Loucy (cell line): ENCODE measurements around the gene ARNT2.

Source experiments
- H2AFZ ChIP-seq: fragments of 200-600 bp; sonication (generic); 2 replicates; pipeline ENCODE4 v1.6.0; 2016; ENCODE audit warnings: antibody characterized with exemption, mild to moderate bottlenecking, low read length, moderate library complexity
- H3F3A ChIP-seq: fragments of 200-600 bp; 2 replicates; pipeline ENCODE4 v1.6.0; 2016; ENCODE audit warnings: antibody characterized with exemption, low read depth, mild to moderate bottlenecking
- H3K27me3 ChIP-seq: fragments of 200-600 bp; sonication (generic); 2 replicates; pipeline ENCODE4 v1.6.1; 2014; ENCODE audit warnings: low read length, mild to moderate bottlenecking; ENCODE audit not compliant: insufficient read depth, poor library complexity, severe bottlenecking
- H3K36me3 ChIP-seq: fragments of 200-600 bp; sonication (generic); 2 replicates; pipeline ENCODE4 v1.6.1; 2016; ENCODE audit warnings: low read length; ENCODE audit not compliant: insufficient read depth
- H3K4me1 ChIP-seq: fragments of 200-600 bp; sonication (generic); 2 replicates; pipeline ENCODE4 v1.5.1; 2014; ENCODE audit warnings: low read length, mild to moderate bottlenecking; ENCODE audit not compliant: insufficient read depth, poor library complexity, severe bottlenecking
- H3K4me2 ChIP-seq: fragments of 200-600 bp; sonication (generic); 2 replicates; pipeline ENCODE4 v1.6.0; 2014; ENCODE audit warnings: antibody characterized with exemption, low read length, low read depth, mild to moderate bottlenecking; ENCODE audit not compliant: poor library complexity, severe bottlenecking
- H3K4me3 ChIP-seq: fragments of 200-600 bp; sonication (generic); 2 replicates; pipeline ENCODE4 v1.5.1; 2014; ENCODE audit warnings: low read length, mild to moderate bottlenecking, mixed read lengths; ENCODE audit not compliant: poor library complexity, severe bottlenecking
- H3K79me2 ChIP-seq: fragments of 200-600 bp; sonication (generic); 2 replicates; pipeline ENCODE4 v1.6.1; 2014; ENCODE audit warnings: low read length; ENCODE audit not compliant: insufficient read depth
- H3K9ac ChIP-seq: fragments of 200-600 bp; sonication (generic); 2 replicates; pipeline ENCODE4 v1.6.0; 2014; ENCODE audit warnings: mild to moderate bottlenecking, low read depth, low read length, moderate library complexity; ENCODE audit not compliant: poor library complexity, severe bottlenecking
- H3K9me2 ChIP-seq: fragments of 200-600 bp; sonication (generic); replicated peaks from 2 replicates; pipeline ENCODE4 v1.6.1; 2016; ENCODE audit warnings: low read depth, low read length, mixed read lengths
- H3K9me3 ChIP-seq: fragments of 200-600 bp; sonication (generic); 2 replicates; pipeline ENCODE4 v1.6.1; 2014; ENCODE audit warnings: mild to moderate bottlenecking, antibody characterized with exemption, low read length, low read depth; ENCODE audit not compliant: insufficient read depth
- H4K20me1 ChIP-seq: fragments of 200-600 bp; sonication (generic); 2 replicates; pipeline ENCODE4 v1.6.0; 2014; ENCODE audit warnings: antibody characterized with exemption, low read length, mild to moderate bottlenecking; ENCODE audit not compliant: insufficient read depth, poor library complexity, severe bottlenecking
- EZH2phosphoT487 ChIP-seq: fragments of 200-600 bp; IDR thresholded peaks from 2 replicates; pipeline ENCODE4 v1.6.1; 2018; ENCODE audit warnings: antibody characterized with exemption, mild to moderate bottlenecking, moderate library complexity, borderline replicate concordance
- TF ChIP-seq, protein P1 (sequence below): fragments of 200-600 bp; sonication (generic); conservative IDR thresholded peaks from 2 replicates; pipeline ENCODE4 v1.5.1; 2014; ENCODE audit warnings: mild to moderate bottlenecking, antibody characterized with exemption, low read length

The ARNT2 gene

DNA sequence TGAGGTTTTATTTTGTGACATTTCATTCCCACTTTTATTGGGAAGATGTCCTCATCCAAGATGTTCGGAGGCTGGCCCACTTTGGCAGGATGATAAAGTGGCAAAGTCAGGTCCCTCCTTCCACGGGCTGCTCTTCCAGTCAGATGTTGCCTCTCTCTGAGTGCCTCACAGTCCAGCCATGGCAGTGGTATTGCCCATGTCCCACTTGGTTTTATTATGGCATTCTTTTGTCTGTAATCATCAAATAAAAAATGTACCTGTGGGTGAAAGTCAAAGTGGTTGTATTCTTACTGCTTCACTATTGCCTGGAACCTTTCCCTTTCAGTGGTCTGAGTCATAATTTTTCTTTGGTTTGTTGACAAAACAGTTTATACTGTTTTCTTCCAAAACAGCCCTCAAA is 20.2 kb downstream of the ARNT2 start:
- no peak for TF ChIP-seq EZH2phosphoT487
- TF ChIP-seq, protein P1, sequence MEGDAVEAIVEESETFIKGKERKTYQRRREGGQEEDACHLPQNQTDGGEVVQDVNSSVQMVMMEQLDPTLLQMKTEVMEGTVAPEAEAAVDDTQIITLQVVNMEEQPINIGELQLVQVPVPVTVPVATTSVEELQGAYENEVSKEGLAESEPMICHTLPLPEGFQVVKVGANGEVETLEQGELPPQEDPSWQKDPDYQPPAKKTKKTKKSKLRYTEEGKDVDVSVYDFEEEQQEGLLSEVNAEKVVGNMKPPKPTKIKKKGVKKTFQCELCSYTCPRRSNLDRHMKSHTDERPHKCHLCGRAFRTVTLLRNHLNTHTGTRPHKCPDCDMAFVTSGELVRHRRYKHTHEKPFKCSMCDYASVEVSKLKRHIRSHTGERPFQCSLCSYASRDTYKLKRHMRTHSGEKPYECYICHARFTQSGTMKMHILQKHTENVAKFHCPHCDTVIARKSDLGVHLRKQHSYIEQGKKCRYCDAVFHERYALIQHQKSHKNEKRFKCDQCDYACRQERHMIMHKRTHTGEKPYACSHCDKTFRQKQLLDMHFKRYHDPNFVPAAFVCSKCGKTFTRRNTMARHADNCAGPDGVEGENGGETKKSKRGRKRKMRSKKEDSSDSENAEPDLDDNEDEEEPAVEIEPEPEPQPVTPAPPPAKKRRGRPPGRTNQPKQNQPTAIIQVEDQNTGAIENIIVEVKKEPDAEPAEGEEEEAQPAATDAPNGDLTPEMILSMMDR, result no peak
- Histone ChIP-seq H3K4me3 (no peak overlapping the region), H3F3A (no peaks in the 10 kb centered on the region), H3K4me1 (no peaks in the 10 kb centered on the region), H3K36me3 (no peaks in the 10 kb centered on the region), H3K4me2 (no peak overlapping the region), H3K79me2 (no peaks in the 10 kb centered on the region), H4K20me1 (no peaks in the 10 kb centered on the region), H3K27me3 (no peaks in the 10 kb centered on the region), H2AFZ (no peak overlapping the region), H3K9me3 (no peaks in the 10 kb centered on the region), H3K9me2 (no peaks in the 10 kb centered on the region), H3K9ac (no peak overlapping the region)

DNA sequence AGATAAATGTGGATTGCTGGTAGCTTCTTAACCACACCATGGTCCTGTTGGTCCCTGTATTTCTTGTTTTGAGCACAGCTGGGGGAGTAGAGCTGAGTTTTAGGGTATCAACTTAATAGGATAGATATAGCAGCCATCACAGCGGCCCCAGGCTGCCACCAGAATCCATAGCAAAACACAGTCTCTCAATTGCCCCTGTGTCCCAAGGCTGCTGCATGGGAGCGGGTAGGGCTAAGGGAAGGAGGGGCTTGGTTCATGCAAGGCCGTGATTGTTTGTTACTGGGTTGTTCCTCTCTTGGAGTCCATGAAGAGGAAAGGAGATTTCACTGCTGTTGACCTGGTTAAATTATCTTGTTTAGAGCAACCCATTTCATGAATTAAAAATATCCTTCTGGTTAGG is 22.1 kb downstream of the ARNT2 start:
- no peak overlapping the region for H3K4me3 ChIP-seq
- H3K9ac ChIP-seq, result no peak overlapping the region
- no peak overlapping the region for H2AFZ ChIP-seq
- H4K20me1 ChIP-seq, result no peaks in the 10 kb centered on the region
- TF ChIP-seq, protein P1, result no peak
- no peak for TF ChIP-seq EZH2phosphoT487
- H3K27me3 ChIP-seq, result no peaks in the 10 kb centered on the region
- no peaks in the 10 kb centered on the region for H3K9me3 ChIP-seq
- H3F3A ChIP-seq, result no peaks in the 10 kb centered on the region
- H3K4me1 ChIP-seq, result no peaks in the 10 kb centered on the region
- no peaks in the 10 kb centered on the region for H3K36me3 ChIP-seq
- H3K4me2 ChIP-seq, result no peak overlapping the region
- H3K9me2 ChIP-seq, result no peaks in the 10 kb centered on the region
- no peaks in the 10 kb centered on the region for H3K79me2 ChIP-seq

DNA sequence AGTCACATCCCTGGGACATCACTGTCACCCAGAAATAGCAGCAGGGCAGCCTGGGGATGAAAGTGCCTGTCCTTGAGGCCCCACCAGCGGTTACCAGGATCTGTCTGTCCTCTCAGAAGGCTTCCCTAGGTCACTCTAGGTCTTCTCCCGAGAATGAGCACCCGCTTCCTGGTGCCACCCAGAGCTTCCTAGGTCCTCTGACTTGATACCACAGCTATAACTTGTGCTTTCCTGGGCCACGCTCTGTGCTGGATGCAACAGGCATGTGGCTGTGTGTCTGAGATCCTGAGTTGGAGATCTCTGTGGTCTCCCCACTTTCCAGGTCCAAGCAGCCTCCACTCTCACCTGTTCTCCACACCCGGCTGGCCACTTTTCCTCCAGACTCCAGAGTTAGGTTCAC is 25.8 kb downstream of the ARNT2 start:
- Histone ChIP-seq H4K20me1 (no peaks in the 10 kb centered on the region), H3K4me1 (no peaks in the 10 kb centered on the region), H3K4me2 (no peak overlapping the region), H3F3A (no peaks in the 10 kb centered on the region), H3K9ac (no peak overlapping the region), H3K9me3 (no peaks in the 10 kb centered on the region), H3K36me3 (no peaks in the 10 kb centered on the region), H2AFZ (no peak overlapping the region), H3K27me3 (no peaks in the 10 kb centered on the region), H3K4me3 (no peak overlapping the region), H3K9me2 (no peaks in the 10 kb centered on the region), H3K79me2 (no peaks in the 10 kb centered on the region)
- TF ChIP-seq, protein P1, result no peak
- no peak for TF ChIP-seq EZH2phosphoT487
